ENCODE results near the gene SULT1A2.
"Not testable (repeated sequence)": the region's sequence is repeated elsewhere in the genome, so short reads cannot be mapped to it uniquely, and the experiment has no call there.

DNA sequence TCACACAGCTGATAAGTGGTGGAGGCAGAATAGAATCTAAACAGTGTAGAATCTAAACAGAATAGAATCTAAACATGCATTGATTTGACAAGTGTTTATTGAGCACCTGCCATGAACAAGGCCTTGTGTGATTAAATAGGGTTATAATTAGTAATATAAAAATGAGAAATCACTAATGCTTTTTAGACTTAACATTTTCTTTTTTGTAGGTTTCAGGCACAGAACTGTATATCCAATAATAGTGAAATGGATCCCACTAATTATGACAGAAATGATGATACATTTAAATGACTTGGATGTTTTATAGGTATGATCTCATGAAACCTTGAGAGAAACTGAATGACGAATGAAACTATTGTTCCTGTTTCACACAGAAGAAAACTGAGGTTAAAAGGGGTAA is 40.9 kb upstream of the SULT1A2 start, which contains the start of gene NPIPB8:
- TF ChIP-seq, protein P1, sequence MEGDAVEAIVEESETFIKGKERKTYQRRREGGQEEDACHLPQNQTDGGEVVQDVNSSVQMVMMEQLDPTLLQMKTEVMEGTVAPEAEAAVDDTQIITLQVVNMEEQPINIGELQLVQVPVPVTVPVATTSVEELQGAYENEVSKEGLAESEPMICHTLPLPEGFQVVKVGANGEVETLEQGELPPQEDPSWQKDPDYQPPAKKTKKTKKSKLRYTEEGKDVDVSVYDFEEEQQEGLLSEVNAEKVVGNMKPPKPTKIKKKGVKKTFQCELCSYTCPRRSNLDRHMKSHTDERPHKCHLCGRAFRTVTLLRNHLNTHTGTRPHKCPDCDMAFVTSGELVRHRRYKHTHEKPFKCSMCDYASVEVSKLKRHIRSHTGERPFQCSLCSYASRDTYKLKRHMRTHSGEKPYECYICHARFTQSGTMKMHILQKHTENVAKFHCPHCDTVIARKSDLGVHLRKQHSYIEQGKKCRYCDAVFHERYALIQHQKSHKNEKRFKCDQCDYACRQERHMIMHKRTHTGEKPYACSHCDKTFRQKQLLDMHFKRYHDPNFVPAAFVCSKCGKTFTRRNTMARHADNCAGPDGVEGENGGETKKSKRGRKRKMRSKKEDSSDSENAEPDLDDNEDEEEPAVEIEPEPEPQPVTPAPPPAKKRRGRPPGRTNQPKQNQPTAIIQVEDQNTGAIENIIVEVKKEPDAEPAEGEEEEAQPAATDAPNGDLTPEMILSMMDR (IDR thresholded peaks at IDR 0.05), result not testable (repeated sequence)
- not testable (repeated sequence) for TF ChIP-seq POLR2A (IDR thresholded peaks at IDR 0.05)
